Measurements from ENCODE around the gene DUS4L. TPM values are rescaled to one million over a fixed set of nuclear protein-coding genes. Genes with fewer than 3 reads are reported as not detected.

DUS4L gene
- 5.5 and 11.1 TPM in 2 replicates for total RNA-seq

DNA sequence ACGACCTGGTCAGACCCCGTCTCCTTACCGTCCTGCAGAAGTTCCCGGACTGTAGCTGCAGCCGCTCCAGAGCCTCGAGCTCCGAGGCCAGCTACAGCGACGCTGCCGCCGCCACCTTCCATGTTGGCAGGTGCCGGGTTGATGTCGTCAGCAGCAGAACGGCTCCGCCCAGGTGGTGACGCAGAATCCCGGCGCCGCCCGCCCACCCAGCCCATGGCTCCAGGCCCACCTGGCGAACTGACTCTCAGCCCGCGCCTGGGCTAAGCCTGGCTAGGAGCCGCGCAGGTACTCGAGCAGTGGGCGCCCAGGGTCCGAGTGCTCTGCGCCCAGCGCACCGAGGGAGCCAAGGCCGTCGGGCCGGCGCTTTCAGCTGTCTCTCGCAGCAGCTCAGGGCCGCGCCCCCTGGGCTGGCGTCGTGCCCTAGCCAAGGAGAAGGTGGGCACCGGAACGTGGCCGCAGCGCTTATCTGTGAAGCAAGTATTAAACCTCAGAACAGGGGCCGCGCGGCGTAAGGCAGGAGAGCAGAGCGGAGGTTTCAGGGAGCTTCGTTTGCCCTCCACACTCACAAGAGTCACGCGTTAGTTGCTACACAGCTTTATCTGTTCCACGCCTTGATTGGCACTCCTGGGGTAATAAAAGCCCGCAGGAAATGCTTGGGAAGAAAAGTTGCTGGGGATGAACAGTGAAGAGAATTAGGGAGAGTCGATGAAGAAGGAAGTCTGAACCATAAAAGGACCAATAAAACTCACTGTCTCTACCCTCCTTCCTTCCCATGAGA is at the start of gene DUS4L, which contains the start of gene COG5:
DUS4L (plus strand) TSS at position 197 of the 778 bp plus-strand sequence. CDS start 3,100 bp downstream, outside the sequence.
COG5 (minus strand) TSS at position 146 of the 778 bp plus-strand sequence; CDS start at position 122, 24 bp downstream.

DNA sequence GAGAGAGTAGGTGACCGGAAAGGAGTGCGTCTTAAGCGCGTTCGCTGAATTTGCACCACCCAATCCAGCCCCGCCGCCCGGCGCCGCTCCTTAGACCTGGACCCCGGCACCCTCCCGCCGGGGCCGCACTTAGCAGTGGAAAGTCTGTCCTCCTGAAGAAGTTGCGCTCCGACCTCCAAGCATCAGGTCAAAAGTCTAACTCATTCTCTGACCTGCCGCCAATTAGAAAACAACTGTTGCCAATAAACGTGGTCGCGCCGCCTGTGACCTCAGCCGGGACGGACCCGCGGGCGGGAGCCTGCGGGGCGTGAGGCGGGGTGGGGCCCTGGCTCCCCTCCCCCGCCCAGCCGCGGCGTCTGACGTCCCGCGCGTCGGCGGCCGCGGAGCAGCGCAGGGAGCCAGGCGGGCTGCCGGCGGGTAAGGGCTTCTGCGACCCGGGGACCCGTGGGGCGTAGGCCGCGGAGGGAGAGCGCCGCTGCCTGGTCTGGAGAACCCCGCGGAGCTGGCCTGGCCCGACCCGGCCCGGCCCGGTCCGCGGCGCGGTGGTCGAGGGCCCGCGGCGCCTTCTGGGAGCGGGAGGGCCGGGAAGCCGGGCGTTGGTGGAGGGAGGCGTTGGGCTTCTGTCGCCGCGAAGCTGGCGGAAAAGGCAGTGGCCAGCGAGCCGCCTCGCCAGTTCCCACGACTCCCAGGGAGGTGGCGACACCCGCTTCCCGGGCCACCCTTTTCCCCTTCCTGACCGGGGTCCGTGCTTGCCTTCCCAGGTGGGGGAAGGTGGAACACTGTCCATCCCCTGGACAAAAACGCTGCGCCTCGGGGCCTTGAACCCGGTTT is 16.3 kb downstream of the DUS4L start, which contains the start of gene BCAP29:
BCAP29 (plus strand) TSS at position 362 of the 831 bp plus-strand sequence. CDS start 527 bp downstream, outside the sequence.

Other genes starting within 250 kb of the DUS4L start
- not detected in 2 replicates for gene GPR22, start 93.9 kb upstream of the DUS4L start, total RNA-seq
- gene COG5, start 51 bp upstream of the DUS4L start, total RNA-seq: 34.2 and 43.8 TPM in 2 replicates
- 34.6 and 67.5 TPM in 2 replicates for gene BCAP29, start 16.3 kb downstream of the DUS4L start, total RNA-seq
- gene SLC26A4, start 96.9 kb downstream of the DUS4L start, total RNA-seq: 0.33 and 1.7 TPM in 2 replicates
- gene CBLL1, start 180.2 kb downstream of the DUS4L start, total RNA-seq: 19.2 and 22.4 TPM in 2 replicates
- gene SLC26A3, start 239.3 kb downstream of the DUS4L start, total RNA-seq: not detected in 2 replicates

Data from smooth muscle cell of trachea (primary cell).